SU-DHL-6 (cell line): ENCODE results near the gene CEP128.

Experiments
- H2AFZ ChIP-seq: fragments of 200-600 bp; sonication (generic); 2 replicates; pipeline ENCODE4 v1.6.1; 2014; ENCODE audit warnings: low read depth, mild to moderate bottlenecking, moderate library complexity, mixed read lengths, antibody characterized with exemption, low read length; ENCODE audit not compliant: severe bottlenecking
- H3F3A ChIP-seq: fragments of 200-600 bp; shearing (Covaris generic); 2 replicates; pipeline ENCODE4 v1.6.0; 2016; ENCODE audit warnings: antibody characterized with exemption, mild to moderate bottlenecking; ENCODE audit not compliant: insufficient read depth
- H3K27ac ChIP-seq: fragments of 200-600 bp; sonication (generic); 2 replicates; pipeline ENCODE4 v1.5.1; 2016; ENCODE audit warnings: low read depth, mild to moderate bottlenecking, low read length, moderate library complexity, mixed read lengths
- H3K27me3 ChIP-seq: fragments of 200-600 bp; sonication (generic), shearing (Covaris generic); 2 replicates; pipeline ENCODE4 v1.6.0; 2014; ENCODE audit warnings: mild to moderate bottlenecking, low read length
- H3K36me3 ChIP-seq: fragments of 200-600 bp; sonication (generic); 2 replicates; pipeline ENCODE4 v1.6.1; 2014; ENCODE audit warnings: mild to moderate bottlenecking, low read length, mixed read lengths
- H3K4me2 ChIP-seq: fragments of 300-600, 200-600 bp; shearing (Covaris generic), sonication (generic); 2 replicates; pipeline ENCODE4 v1.6.0; 2014; ENCODE audit warnings: low read length, low read depth, mild to moderate bottlenecking; ENCODE audit not compliant: poor library complexity, severe bottlenecking
- H3K4me3 ChIP-seq: fragments of 200-600 bp; sonication (generic); 2 replicates; pipeline ENCODE4 v1.5.1; 2014; ENCODE audit warnings: antibody characterized with exemption, low read length, mild to moderate bottlenecking, mixed read lengths; ENCODE audit not compliant: insufficient read depth, poor library complexity, severe bottlenecking
- H3K79me2 ChIP-seq: fragments of 200-600 bp; sonication (generic); 2 replicates; pipeline ENCODE4 v1.6.1; 2014; ENCODE audit warnings: mild to moderate bottlenecking, low read length, moderate library complexity; ENCODE audit not compliant: insufficient read depth
- H3K9ac ChIP-seq: fragments of 200-600 bp; sonication (generic); 2 replicates; pipeline ENCODE4 v1.7.0; 2014; ENCODE audit warnings: mild to moderate bottlenecking, low read length
- H3K9me2 ChIP-seq: fragments of 200-600 bp; sonication (generic); replicated peaks from 2 replicates; pipeline ENCODE4 v1.6.1; 2014; ENCODE audit warnings: low read length; ENCODE audit not compliant: insufficient read depth
- H3K9me3 ChIP-seq: fragments of 200-600 bp; sonication (generic); 2 replicates; pipeline ENCODE4 v1.6.1; 2014; ENCODE audit warnings: low read length, mixed read lengths; ENCODE audit not compliant: insufficient read depth
- H4K20me1 ChIP-seq: fragments of 200-600 bp; sonication (generic); 2 replicates; pipeline ENCODE4 v1.6.1; 2014; ENCODE audit warnings: low read depth, mild to moderate bottlenecking, antibody characterized with exemption, low read length, moderate library complexity, mixed read lengths
- EZH2phosphoT487 ChIP-seq: fragments of 200-600 bp; sonication (generic), shearing (Covaris generic); conservative IDR thresholded peaks from 2 replicates; pipeline ENCODE4 v1.6.1; 2018; ENCODE audit warnings: mild to moderate bottlenecking, antibody characterized with exemption, low read length, moderate library complexity, mixed read lengths
- TF ChIP-seq, protein P1 (sequence below): fragments of 200-600 bp; sonication (generic); IDR thresholded peaks from one replicate; pipeline ENCODE4 v1.5.1; 2017; ENCODE audit warnings: antibody characterized with exemption, mild to moderate bottlenecking, low read length, moderate library complexity; ENCODE audit not compliant: insufficient read depth, poor library complexity, severe bottlenecking

CEP128 gene

GRCh38 chr14:80981156-80981555 is 39.6 kb upstream of the CEP128 start:
- no peaks in the 10 kb centered on the region for H3K27me3 ChIP-seq
- H3F3A ChIP-seq: no peaks in the 10 kb centered on the region
- no peaks in the 10 kb centered on the region for H3K79me2 ChIP-seq
- no peaks in the 10 kb centered on the region for H3K36me3 ChIP-seq
- H3K9me3 ChIP-seq: no peaks in the 10 kb centered on the region
- H3K9ac ChIP-seq: no peak overlapping the region
- H3K9me2 ChIP-seq: no peaks in the 10 kb centered on the region
- TF ChIP-seq, protein P1, sequence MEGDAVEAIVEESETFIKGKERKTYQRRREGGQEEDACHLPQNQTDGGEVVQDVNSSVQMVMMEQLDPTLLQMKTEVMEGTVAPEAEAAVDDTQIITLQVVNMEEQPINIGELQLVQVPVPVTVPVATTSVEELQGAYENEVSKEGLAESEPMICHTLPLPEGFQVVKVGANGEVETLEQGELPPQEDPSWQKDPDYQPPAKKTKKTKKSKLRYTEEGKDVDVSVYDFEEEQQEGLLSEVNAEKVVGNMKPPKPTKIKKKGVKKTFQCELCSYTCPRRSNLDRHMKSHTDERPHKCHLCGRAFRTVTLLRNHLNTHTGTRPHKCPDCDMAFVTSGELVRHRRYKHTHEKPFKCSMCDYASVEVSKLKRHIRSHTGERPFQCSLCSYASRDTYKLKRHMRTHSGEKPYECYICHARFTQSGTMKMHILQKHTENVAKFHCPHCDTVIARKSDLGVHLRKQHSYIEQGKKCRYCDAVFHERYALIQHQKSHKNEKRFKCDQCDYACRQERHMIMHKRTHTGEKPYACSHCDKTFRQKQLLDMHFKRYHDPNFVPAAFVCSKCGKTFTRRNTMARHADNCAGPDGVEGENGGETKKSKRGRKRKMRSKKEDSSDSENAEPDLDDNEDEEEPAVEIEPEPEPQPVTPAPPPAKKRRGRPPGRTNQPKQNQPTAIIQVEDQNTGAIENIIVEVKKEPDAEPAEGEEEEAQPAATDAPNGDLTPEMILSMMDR: no peak
- TF ChIP-seq EZH2phosphoT487: no peak
- no peaks in the 10 kb centered on the region for H4K20me1 ChIP-seq
- H3K27ac ChIP-seq: no peak overlapping the region
- H3K4me3 ChIP-seq: no peak overlapping the region
- no peak overlapping the region for H2AFZ ChIP-seq
- no peak overlapping the region for H3K4me2 ChIP-seq

DNA sequence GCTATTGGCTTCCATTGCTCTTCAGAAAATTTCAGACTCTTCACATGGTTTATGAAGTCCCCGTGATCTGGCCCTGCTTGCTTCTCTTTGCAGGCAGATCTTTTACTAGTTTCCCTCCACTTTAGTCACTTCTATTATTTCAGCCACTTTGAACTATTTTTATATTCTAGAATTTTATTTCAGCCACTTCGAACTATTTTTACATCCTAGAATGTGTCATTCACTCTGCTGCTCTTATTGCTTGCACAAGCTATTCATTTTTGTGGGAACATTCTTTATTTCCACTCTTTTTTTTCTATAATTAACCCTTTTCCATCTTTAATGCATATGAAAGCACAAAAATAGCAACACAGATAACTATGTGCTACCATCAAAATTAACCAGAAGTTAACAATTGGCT is 38.4 kb upstream of the CEP128 start:
- no peak overlapping the region for H3K4me2 ChIP-seq
- TF ChIP-seq, protein P1: no peak
- TF ChIP-seq EZH2phosphoT487: no peak
- no peaks in the 10 kb centered on the region for H3F3A ChIP-seq

GRCh38 chr14:80978403-80978802 is 36.9 kb upstream of the CEP128 start:
- H3K36me3 ChIP-seq: no peaks in the 10 kb centered on the region
- no peak overlapping the region for H3K4me3 ChIP-seq
- no peak overlapping the region for H2AFZ ChIP-seq
- H3K9me3 ChIP-seq: no peaks in the 10 kb centered on the region
- H3K9me2 ChIP-seq: no peaks in the 10 kb centered on the region
- no peak overlapping the region for H3K4me2 ChIP-seq
- no peaks in the 10 kb centered on the region for H3K27me3 ChIP-seq
- no peaks in the 10 kb centered on the region for H3F3A ChIP-seq
- no peaks in the 10 kb centered on the region for H4K20me1 ChIP-seq
- no peak for TF ChIP-seq EZH2phosphoT487
- TF ChIP-seq, protein P1: no peak
- no peak overlapping the region for H3K9ac ChIP-seq
- H3K27ac ChIP-seq: no peak overlapping the region
- H3K79me2 ChIP-seq: no peaks in the 10 kb centered on the region

More for the DNA sequence above, 38.4 kb upstream of the CEP128 start:
- Histone ChIP-seq H3K9me3 (no peaks in the 10 kb centered on the region), H4K20me1 (no peaks in the 10 kb centered on the region), H3K27me3 (no peaks in the 10 kb centered on the region), H3K9ac (no peak overlapping the region), H3K9me2 (no peaks in the 10 kb centered on the region), H3K79me2 (no peaks in the 10 kb centered on the region), H3K27ac (no peak overlapping the region), H2AFZ (no peak overlapping the region), H3K36me3 (no peaks in the 10 kb centered on the region), H3K4me3 (no peak overlapping the region)
